Vagina (tissue), 2 donors: ENCODE results near the gene B3GALNT2.

Experiments
- POLR2A ChIP-seq, 2 donors: fragments of 450-650 bp; IDR thresholded peaks; one replicate each; pipeline ENCODE4 v1.6.1; 2017; ENCODE audit warnings: antibody characterized with exemption in 2 of 2, mild to moderate bottlenecking in 2 of 2, moderate library complexity in 2 of 2
- POLR2AphosphoS5 ChIP-seq, 2 donors: sonication (generic); formaldehyde crosslinking; IDR thresholded peaks; one replicate each; pipeline ENCODE4 v1.9.0; 2017; ENCODE audit warnings: antibody characterized with exemption in 2 of 2, mild to moderate bottlenecking in 2 of 2, low read depth in 1 of 2; ENCODE audit not compliant: insufficient read depth in 1 of 2
- TF ChIP-seq, protein P1 (sequence below), 3 experiments: fragments of 450-650 bp in 2 of 3; fragments of 200-600 bp in 1 of 3; sonication (generic) in 1 of 3; IDR thresholded peaks; one replicate each; pipeline ENCODE4 v1.5.1; 2017 to 2019; ENCODE audit warnings: antibody characterized with exemption in 3 of 3, mild to moderate bottlenecking in 2 of 3, moderate library complexity in 2 of 3

DNA sequence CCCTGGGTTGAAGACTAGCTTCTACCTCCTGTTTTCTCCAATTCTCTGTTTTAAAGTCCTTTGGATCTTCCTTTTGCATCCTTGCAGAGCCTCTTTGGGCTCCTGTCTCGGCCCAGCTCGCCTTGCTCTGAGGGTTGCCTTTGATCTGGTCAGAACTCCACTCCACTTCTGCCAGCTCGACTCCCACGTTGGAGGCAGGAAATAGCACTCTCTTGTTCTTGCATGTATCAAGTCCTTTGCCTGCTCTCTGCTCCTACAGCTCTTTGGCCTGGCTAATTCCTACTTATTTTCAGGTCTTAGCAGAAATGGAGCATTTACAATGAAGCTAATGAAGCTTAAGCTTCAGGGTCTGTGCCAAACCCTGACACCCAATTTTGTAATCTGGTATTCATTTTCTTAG, 21.1 kb upstream of the B3GALNT2 start:
- TF ChIP-seq, protein P1, sequence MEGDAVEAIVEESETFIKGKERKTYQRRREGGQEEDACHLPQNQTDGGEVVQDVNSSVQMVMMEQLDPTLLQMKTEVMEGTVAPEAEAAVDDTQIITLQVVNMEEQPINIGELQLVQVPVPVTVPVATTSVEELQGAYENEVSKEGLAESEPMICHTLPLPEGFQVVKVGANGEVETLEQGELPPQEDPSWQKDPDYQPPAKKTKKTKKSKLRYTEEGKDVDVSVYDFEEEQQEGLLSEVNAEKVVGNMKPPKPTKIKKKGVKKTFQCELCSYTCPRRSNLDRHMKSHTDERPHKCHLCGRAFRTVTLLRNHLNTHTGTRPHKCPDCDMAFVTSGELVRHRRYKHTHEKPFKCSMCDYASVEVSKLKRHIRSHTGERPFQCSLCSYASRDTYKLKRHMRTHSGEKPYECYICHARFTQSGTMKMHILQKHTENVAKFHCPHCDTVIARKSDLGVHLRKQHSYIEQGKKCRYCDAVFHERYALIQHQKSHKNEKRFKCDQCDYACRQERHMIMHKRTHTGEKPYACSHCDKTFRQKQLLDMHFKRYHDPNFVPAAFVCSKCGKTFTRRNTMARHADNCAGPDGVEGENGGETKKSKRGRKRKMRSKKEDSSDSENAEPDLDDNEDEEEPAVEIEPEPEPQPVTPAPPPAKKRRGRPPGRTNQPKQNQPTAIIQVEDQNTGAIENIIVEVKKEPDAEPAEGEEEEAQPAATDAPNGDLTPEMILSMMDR (IDR thresholded peaks at IDR 0.05) = no peak
- no peak for TF ChIP-seq POLR2A (IDR thresholded peaks at IDR 0.05)
- TF ChIP-seq POLR2AphosphoS5 (IDR thresholded peaks at IDR 0.05; ENCODE audit: insufficient read depth in 1 of 2, low read depth in 1 of 2) = no peak
